ENCODE results near the gene ITLN1.

Gene ITLN1

GRCh38 chr1:160853754-160854153 is 31.2 kb downstream of the ITLN1 start:
- no peak for DNase-seq

- no peak for DNase-seq
Measured at GRCh38 chr1:160853014-160853413, 32.0 kb downstream of the ITLN1 start.

GRCh38 chr1:160850993-160851392 is 34.0 kb downstream of the ITLN1 start:
- DNase-seq = no peak

GRCh38 chr1:160850541-160850940 is 34.4 kb downstream of the ITLN1 start:
- DNase-seq = no peak

DNA sequence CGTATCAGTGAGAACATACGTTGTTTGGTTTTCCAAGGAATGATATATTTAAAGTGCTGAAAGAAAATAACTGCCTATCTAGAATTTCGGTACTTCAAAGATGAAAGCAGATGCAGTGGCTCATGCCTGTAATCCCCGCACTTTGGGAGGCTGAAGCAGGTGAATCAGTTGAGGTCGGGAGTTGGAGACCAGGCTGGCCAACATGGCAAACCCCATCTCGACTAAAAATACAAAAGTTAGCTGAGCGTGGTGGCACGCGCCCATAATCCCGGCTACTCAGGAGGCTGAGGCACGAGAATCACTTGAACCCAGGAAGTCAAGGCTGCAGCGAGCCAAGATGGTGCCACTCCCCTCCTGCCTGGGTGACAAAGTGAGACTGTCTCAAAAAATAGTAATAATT is 38.7 kb downstream of the ITLN1 start:
- DNase-seq = no peak

DNA sequence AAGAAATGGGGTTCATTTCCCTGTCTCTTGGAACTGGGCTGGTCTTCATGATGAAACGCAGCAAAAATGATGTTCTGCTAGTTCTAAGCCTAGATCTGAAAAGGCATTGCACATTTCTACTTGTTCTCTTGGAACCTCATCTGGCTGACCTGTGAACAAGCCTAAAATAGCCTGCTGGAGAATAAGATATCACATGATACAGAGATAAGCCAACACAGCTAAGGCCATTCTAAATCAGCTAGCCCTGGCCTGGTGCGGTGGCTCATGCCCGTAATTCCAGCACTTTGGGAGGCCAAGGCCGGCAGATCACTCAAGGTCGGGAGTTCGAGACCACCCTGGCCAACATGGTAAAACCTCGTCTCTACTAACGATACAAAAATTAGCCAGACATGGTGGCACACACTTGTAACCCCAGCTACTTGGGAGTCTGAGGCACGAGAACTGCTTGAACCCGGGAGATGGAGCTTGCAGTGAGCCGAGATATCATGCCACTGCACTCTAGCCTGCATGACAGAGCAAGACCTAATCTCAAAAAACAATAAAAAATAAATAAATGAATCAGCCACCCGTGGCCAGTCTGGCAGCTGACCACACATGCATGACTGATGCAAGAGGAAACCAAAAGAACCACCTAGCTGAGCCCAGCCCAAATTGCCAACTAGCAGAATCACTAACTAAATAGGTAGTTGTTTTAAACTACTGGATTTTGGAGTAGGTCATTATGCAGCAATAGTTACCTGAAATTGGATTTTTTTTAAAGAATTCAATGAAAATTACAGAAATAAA is 40.3 kb downstream of the ITLN1 start:
- DNase-seq = no peak

DNA sequence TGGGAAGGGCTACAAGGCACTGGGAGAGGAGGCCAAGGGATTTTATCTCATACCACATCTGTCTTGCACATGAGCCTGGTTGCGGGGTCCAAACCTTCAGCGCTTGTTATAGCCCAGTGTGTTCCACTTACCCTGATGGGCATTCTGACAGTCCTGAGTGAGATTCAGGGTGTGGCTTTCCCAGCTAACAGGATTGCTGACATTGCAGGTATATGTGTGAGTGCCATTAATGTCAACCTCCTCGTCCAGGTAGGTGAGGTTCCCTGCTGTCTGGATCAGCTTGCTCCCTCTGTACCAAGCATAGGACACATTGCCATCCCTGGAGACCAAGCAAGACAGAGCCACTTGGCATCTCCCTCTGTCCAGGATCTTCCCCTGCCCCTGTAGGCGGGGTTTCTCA is 43.9 kb downstream of the ITLN1 start:
- DNase-seq = no peak

- DNase-seq = no peak
Measured at GRCh38 chr1:160839746-160840145, 45.2 kb downstream of the ITLN1 start.

GRCh38 chr1:160838888-160839287 is 46.1 kb downstream of the ITLN1 start:
- DNase-seq = no peak

DNA sequence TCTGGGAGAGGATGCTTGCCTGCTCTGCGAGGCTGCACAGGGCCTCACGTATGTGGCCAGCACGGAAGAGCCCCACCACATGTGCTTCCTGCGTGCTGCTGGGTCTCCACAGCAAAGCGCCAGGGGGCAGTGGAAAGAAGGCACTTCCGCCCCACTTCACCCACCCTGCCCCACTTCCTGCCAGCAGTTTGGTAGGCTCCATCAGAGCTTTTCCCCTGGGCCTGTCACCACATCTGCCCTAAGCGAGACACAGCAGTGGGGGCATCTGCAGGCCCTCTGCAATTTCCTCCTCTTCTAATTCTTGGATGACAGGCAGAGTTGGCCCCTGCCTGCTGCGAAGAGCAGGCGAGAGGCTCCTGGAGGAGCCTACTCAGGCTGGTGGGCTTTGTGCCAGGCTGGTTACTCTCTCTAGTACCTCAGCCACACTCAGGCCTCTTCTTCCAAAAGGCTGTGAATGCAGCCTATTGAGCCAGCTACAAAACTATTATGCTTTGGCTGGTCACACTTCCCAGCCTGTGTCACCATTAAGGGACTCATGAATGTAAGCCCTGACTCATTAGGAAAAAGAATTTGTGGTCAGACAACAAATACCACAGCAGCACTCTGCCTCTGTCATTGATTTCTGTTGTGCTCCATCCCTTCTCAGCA is 47.3 kb downstream of the ITLN1 start:
- peak; percentile 22 to 78 (median 48) for DNase-seq

- no peak for DNase-seq
Measured at GRCh38 chr1:160836981-160837557, 47.9 kb downstream of the ITLN1 start.

- no peak for DNase-seq
Measured at GRCh38 chr1:160836561-160836960, 48.4 kb downstream of the ITLN1 start.

- DNase-seq = no peak
Measured at GRCh38 chr1:160835751-160836150, 49.2 kb downstream of the ITLN1 start.

- DNase-seq = no peak
Measured at GRCh38 chr1:160834945-160835565, 49.9 kb downstream of the ITLN1 start.

- peak; percentile 22 to 81 (median 60) for DNase-seq
Measured at GRCh38 chr1:160830321-160831153, 54.4 kb downstream of the ITLN1 start.

DNA sequence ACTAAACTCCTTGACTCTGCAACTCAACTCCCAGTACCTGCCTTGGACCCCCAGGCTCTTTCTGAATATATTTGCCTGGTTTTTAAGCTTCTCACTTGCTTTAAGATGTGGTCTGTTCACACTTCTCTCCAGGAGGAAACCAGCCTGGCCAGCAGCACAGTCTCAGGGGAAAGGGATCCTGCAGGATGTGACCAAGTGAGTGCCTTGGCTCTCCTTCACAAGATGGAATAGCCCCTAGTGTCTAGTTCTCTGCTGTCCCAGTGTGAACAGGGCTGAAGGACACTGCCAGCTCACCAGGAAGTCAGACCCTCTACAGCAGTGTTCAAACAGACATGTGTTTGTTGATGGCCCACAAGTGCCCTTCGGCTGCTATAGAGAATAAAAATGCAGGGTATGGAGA is 55.2 kb downstream of the ITLN1 start:
- DNase-seq = no peak

DNA sequence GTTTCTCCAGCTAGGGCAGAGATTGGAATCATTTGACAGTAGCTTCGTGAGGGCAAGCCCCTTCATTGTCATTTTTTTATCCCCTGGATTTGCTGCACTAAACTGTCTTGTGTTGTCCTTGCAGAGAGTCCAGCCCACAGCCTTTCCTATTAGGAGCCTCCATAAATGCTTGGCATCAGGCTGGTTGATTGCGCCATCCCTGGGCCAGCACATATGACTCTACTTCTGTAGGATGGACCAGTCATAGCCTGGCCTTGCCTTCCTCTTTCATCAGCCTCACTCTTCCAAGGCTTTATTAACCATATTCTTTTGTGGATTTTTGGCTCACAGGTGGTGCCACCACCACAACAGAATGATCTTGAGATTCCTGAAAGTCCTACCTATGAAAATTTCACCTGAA is 57.6 kb downstream of the ITLN1 start:
- DNase-seq = no peak

- DNase-seq = no peak
Measured at GRCh38 chr1:160826546-160826945, 58.4 kb downstream of the ITLN1 start.

Measured in activated naive CD4-positive, alpha-beta T cell (primary cell).